GM21515 (cell line): Measurements from ENCODE around the gene MTTP.
A peak's percentile ranks its signal among the peaks of the same experiment; 100 is the strongest.

Experiments used
- ATAC-seq: cut with Tn5 transposase; IDR thresholded peaks from one replicate; pipeline ENCODE4 v1.9.1; 2021; ENCODE audit not compliant: unreplicated experiment

MTTP gene

DNA sequence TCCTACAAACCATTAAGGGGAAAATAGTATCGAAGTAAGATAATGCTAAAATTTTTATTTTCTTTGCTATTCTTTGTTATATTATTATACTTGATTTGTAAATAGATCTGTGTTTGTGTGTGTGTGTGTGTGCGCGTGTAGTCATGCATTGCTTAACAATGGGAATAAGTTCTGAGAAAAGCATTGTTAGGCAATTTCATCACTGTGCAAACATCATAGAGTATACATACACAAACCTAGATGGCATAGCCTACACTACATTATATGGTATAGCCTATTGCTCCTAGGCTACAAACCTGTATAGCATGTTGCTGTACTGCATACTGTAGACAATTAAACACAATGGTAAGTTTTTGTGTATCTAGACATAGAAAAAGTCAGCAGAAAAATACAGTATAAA lies 17.1 kb downstream of the MTTP start:
- ATAC-seq = no peak

DNA sequence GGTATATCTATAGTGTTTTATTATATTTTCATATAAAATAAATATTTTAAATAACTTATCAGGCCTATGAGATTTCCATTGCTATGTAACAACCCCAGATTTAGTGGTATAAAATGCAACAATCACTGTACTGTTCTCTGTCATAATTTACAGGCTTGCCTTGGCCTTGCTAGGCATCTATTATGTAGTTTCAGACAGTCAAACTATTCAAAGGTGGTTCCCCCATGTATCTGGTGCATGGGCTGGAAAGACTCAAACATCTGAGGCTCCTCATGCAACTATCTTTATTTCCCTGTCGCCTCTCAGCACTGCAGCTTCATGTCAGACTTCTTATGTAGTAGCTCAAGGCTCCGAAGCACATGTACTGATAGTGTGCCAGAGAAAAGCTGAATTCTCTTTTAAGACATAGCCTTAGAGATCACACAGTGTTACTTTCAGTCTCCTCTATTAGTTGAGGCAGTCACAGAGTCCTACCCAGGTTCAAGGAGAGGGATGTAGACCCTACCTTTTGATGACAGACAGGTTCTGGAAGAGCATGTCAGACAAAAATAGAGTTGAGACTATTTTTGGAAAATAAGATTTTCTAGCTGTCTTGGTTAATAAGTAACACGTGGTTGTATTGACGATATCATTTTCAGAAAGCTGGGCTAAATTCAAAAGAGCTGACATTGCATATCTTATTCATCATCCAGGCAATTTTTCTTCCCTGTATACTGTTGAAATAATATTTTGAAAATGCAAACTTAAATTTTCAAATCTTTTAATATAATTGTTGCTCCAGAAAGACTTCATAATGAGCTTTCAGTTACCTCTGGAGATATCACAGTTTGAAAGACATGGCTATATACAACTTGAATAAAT lies 19.4 kb downstream of the MTTP start:
- no peak for ATAC-seq

DNA sequence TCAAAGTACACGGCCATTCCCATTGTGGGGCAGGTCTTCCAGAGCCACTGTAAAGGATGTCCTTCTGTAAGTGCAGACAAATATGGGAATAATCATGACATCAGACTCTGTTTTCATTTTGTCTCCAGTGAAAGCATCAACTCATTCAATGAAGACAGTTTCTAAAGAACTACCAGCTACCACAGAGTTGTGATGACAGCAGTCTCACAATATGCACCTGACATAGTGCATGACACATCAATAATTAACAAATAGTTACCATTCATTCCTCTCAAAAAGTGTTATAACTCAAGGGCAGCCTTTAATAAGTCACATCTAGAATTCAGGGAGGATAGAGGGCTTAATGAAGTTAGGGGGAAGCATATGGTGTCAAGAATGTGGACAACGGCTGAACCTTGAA lies 20.2 kb downstream of the MTTP start:
- ATAC-seq = no peak

DNA sequence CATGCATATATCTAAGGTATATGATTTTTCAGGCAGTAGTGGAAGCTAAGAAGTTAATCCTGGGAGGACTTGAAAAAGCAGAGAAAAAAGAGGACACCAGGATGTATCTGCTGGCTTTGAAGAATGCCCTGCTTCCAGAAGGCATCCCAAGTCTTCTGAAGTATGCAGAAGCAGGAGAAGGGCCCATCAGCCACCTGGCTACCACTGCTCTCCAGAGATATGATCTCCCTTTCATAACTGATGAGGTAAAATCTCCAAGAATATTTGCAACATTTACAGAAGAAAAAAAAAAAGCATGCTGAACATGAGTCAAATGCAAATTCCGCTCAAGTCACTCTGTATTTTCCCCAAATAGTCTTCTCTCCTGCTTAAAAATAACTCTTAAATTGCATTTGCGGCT lies 32.1 kb downstream of the MTTP start:
- ATAC-seq = no peak

DNA sequence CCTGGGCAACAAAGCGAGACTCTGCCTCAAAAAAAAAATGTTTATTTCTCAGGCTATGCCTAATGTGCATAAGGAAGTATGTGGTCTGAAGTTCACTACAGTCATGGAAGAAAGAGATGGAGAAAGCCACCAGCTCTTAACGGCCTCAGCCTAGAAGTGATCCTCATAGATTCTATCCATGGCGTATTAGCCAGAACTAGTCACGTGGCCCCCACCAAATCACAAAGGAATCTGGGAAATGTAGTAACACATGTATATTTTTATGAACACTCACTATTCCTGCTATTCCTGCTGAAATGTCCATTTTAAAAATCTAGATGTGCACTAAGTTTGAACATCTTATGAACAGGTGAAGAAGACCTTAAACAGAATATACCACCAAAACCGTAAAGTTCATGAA lies 33.8 kb downstream of the MTTP start:
- ATAC-seq = no peak

DNA sequence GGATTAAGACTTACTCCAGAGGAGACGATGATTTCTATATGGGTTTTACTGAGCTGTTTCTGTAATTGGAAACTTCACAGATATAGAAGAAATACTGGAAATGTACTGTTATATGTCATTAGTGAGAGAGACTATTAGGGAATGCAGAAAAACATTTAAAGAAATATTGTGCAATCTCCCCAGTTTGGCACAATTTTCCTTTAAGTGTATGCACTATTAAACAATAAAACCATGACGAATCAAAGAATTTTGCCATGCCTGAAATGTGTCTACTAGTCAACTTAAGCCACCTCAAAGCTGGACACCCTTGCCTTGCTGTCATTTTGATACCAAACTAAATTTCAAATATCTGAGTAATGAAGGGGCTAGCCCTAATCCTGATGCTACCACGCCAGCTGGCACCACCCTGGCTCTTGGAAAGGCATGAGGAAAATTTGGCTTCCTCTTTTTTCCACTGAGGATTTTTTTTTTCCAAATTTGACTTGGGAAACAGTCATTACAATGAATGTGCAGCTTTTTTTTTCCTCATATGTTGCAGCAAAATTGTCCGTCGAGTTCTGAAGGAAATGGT lies 36.1 kb downstream of the MTTP start:
- no peak for ATAC-seq

DNA sequence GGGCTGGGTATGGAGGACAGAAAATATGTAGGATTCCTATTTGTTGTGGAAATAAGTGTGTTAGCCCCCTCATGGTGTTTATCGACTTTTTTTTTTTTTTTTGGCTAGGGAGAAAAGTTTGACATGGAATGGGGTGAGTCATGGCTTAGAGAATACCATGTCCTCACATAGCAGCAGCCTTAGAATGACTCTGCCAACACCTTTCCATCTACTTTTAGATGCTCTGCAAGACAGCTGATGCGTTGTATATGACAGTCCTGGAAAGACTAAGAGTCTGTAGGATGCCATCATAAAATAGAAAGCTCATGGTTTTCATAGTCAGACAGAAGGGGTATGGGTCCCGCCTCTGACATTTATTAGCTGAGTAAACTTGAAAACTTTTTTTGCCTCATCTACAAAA lies 37.7 kb downstream of the MTTP start:
- ATAC-seq = no peak

DNA sequence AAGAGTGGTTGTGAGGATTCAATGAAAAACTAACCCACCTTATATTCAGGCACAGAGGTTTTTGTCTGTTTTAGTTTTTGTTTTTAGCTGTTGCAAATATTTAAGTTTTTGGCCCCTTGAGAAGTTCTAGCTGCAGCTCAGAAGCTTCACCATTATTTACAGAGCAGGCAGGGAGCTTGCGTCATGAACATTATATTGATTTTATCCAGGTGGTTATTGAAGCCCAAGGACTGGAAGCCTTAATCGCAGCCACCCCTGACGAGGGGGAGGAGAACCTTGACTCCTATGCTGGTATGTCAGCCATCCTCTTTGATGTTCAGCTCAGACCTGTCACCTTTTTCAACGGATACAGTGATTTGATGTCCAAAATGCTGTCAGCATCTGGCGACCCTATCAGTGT lies 38.1 kb downstream of the MTTP start:
- ATAC-seq = no peak

DNA sequence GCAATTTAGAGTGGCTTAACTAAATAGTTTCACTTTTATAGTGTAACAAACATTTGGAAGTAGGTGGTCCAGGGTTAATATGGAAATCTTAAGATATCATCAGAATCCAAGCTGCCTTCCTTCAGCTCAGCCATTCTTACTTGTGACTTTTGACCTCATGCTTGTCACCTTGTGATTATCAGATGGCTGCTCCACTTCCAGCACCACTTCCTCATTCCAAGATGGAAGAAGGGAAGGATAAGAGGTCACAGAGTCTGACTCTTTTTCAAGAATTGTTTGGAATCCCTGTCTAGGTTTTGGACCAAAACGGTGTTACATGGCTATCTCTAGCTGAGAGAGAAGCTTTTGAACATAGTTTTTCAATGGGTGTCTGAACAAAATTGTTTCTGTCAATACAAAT lies 39.9 kb downstream of the MTTP start:
- ATAC-seq = no peak

DNA sequence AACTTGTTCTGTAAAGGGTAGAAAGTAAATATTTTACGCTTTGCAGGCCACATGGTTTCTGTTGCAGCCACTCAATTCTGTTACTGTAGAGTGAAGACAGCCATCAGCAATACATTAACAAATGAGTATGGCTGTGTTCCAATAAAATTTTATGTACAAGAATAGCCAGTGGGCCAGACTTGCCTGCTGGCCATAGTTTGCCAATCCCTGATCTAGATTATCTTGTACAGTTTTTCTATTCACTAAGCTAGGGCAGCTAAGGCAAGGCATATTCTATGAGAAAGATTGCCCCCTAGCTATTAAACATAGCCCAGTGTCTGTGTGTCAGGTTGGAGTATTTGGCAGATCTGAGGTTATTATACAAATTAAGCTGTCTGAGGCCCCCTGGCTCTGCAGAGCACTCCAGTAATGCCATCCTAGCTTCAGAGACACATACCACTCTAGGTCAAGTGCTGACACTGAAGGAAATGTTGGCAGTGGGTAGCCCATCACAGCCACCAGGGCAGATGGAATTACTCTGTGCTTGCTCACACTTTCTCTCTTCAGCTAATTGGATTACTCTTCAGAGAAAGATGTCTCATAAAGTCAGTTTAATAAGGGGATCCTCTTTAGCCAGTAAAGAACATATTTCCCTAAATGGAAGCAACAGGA lies 40.7 kb downstream of the MTTP start:
- no peak for ATAC-seq

DNA sequence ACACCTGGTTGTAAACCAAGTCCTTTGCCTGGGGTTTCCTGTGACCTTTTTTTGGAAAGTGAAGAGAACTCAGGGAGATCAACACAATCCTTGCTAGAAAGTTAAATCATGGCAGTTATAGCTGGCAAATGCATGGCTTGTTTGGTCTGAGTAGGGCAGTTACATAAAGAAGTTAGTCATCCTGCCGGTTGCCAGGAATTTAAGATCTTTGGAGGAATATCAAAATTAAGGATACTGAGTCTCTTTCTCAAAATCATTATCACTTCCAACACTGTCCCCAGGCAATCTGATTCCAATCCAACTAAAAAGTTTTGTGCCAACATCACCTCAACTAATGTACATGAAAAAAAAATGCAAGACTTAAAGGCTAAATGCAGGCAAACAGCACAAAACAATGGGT lies 42.8 kb downstream of the MTTP start:
- ATAC-seq = no peak

DNA sequence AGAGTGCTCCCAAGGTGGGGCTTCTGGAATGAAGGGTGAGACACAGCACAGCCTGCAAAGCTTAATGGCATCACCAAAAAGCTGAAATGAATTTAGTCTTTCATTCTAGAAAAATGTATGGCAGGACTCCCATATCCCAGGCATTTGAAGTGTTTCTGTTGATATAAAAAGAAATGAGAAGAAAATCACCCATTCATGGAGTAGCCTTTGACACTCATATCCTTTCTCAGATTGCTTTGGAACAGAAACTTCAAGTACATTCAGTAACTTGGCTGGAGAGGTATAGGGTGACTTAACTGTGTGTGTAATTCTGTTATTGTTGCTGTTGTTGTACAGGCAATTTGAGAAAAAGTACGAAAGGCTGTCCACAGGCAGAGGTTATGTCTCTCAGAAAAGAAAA lies 47.7 kb downstream of the MTTP start:
- no peak for ATAC-seq

DNA sequence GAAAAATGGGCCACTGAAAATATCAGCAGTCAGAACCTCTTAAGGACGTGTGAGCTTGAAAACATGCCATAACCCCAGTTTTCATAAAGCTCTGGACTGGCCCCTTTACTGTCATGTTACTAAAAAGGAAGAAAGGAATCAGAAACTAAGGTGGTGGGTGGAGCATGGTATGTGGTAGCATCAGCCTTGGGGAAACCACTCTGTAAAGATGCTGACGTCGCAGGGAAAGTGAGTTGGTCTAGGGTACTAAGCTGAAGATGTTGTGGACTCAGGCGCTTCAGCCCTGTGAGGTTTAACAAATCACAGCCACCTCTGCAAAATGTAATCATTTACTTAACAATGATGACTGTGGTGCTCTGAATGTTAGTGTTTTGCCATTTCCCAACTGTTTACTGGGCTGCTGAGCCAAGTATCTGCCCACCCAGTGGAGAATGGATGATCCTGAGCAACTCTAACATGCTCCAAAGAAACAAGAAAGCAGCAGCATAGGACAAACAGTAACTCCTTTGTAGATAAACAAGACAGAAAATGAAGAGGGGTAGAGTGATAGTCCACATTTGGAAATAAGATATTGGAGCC lies 49.6 kb downstream of the MTTP start:
- ATAC-seq = no peak

DNA sequence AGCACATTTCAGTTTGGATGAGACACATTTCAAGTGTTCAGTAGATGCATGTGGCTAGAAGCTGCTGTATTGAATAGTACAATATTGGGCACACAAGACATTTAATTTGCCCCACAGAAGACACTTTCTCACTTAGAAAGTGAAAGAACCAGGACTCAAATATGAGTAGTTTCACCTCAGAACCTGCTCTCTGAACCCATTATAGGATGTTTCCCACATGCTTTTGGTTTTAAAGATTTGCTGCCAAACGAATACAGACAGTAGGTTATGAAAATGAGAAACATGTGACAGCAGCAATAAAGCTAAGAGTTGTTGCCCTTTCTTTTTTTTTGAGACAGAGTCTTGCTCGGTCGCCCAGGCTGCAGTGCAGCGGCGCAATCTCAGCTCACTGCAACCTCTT lies 50.7 kb downstream of the MTTP start:
- peak; percentile 63 for ATAC-seq

DNA sequence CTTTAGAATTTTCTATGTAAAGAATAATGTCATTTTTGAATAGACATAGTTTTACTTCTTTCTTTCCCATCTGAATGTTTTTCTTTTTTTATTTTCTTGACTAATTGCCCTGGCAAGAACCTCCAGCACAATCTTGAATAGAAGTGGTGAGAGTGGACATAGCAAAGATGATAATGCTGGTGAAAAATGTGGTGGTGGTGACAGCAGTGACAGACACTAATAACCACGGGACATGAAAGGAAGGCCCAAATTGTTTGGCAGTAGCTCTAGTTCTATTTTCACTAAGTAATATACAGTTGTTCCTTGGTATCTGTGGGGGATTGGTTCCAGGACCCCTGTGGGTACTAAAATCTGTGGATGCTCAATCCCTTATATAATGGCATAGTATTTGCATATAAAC lies 53.4 kb downstream of the MTTP start:
- no peak for ATAC-seq

DNA sequence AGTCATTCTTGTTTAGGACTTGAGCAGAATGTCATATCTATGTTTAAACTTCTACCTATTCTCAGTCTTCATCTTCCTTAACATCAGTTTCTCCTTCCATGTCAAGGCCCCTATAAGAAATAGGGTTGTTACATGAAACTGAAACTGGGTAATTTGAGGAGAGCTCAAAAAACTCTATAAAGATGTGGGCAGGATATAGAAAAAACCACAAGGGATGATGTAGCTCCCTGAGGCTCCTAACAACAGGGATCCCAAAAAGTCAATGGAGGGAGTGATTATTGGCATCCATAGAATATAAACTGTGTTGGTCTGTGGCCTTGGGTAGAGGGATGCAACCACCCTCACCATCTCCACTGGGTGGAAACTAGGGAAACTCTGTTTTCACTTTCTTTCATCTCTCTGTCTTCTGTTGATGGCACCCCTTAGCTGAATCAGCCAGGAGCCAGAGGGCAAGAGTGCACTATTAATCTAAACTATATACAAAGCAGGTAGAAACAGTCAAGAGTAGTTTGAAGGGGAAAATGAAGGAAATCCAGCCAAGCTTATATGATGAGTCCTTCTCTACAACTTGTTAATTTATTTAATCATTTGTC lies 55.4 kb downstream of the MTTP start:
- no peak for ATAC-seq

DNA sequence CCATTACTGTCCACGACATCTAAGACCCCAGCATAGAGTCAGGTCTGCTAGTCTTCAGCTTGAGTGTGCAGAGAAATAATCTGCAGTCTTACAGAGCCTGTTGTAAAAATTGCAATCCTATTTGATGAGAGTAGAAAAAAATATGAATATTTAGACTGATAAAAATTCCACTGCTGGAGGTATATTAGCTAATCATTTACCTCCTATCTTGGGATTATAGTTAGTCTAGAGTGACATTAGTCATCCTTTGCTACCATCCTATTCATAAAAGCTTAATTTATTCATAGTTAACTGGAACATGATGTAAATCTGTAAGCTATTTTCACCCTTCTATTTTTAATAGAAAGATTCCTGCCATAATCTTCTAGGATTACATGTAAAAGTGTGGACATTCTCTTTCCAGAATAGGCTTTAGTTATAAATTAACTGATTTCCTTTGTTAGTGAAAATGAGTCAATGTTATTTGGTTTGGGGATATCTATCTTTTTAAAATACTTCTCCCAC lies 56.3 kb downstream of the MTTP start:
- no peak for ATAC-seq

DNA sequence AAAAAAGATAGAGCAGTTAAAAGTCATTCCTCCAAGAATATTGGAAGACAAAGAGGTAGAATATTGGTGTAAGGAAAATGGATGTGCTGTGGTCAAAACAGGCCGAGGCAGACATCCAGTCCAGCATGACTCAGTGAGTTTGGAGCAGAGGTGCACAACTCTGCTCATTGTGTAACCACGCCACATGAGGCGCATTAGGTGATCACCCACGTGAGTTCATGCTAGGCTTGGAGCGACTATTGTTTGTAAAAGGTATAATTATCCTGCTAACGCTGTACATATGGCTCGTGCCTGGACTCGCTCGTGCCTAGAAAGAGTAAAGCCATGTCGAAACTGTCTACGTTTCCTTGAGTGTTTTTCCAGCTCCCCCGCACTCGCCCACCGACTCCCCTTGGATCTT lies 59.1 kb downstream of the MTTP start:
- ATAC-seq = no peak

DNA sequence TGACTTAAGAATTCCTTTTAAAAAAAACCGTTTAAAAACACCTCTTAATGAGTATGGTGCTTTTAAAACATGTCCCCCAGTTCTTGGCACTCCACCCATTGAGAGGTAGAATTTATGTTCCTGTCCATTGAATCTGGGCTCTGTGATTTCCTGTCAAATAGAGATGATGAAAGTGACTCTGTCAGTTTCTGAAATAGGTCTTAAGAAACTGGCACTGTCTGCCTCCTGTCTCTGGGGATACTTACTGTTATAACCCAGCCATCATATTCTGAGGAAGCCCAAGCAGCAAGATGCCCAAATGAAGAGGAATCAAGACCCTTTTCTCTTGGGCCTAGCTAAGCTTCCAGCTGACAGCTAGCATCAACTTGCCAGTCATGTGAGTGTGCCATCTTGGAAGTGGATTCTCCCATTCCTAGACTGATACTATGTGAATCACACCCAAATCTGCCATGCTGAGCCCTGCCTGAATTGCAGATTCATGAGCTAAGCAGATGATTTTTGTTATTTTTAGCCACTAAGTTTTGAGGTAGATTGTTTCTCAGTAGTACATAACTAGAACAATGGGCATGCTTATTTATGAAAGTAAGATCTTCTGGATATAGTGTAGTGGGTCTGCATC lies 60.2 kb downstream of the MTTP start:
- no peak for ATAC-seq

DNA sequence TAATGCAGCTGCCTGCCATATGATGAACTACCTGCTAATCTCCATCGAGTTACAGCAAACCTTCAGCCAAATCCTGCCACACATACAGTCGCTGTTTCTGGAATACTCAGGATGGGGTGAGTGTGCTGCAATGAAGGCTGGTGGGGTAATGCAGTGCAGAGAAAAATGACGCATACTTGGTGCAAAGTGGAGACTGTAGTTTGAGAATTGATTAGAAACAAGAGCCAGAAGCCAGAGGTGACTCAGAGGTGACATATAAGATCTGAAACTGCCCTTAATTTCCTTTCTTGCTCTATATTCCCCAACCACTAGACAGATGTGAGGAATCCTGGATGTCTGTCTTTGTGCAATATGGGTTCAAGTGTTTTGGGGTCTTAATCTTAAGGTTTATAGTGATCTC lies 61.0 kb downstream of the MTTP start:
- ATAC-seq = no peak

DNA sequence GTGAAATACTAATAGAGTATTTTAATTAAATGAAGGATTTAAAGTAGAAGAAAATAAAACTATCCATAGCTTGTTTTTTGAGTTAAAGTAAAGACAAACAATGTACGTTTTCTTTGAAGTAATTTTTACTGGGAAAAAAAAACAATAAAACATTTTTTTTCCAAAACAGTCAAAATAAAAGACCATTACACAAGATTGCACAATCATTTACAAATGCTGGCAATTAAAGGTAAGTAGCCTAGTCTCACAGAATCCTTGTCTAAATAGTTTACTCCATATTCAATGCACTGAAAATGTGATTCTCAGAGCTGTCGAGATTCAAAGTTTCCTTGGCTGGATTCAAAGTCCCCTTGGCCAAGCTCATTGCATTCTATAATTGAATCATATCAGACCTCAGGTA lies 61.8 kb downstream of the MTTP start:
- no peak for ATAC-seq
